ENCODE data around the gene KCNF1. TPM values are rescaled to one million over a fixed set of nuclear protein-coding genes. Genes with fewer than 3 reads are reported as not detected.

The KCNF1 gene
- total and polyA plus RNA-seq, 10 of the 15 experiments (the other 5 are each of a cell fraction or from before 2014, with no cell fraction given) = not detected

GRCh38 chr2:10879159-10879558, 32.6 kb upstream of the KCNF1 start:
- DNase-seq (ENCODE audit: low read depth, low spot score) (no peak), FAIRE-seq (no peak), ATAC-seq (no peak)
- POLR2A ChIA-PET = no interaction called here
- no peak overlapping the region for H3K27ac ChIP-seq (ENCODE audit: control insufficient read depth, insufficient read depth)
- BruUV-seq (replicated peaks) = no TSS peak
- no peaks in the 10 kb centered on the region for H3K36me3 ChIP-seq (ENCODE audit: control insufficient read depth in 2 of 2, insufficient read depth in 2 of 2, low read length in 1 of 2)
- intact Hi-C loops (cut with micrococcal nuclease; ENCODE audit: unreplicated experiment) (no loop called here), in situ Hi-C loops (cut with MboI) (no loop called here)
- H3K9me3 ChIP-seq (replicated peaks; ENCODE audit: control insufficient read depth, insufficient read depth, low read length) = no peaks in the 10 kb centered on the region; the same call in 2 of the 3 replicates
- H3K27me3 ChIP-seq (replicated peaks in 1 of 2; ENCODE audit: control insufficient read depth in 2 of 2, insufficient read depth in 2 of 2, low read length in 1 of 2) = peaks cover 2 to 4% of the 10 kb centered on the region in 2 experiments; a peak in 3 of 4 replicates
- 41% methylated on average over 9 of the region's 9 CpGs for WGBS (ENCODE audit: insufficient coverage, insufficient replicate concordance, low lambda C conversion rate, missing lambda C conversion rate)
- no peak overlapping the region for H3K4me3 ChIP-seq
- H3K4me2 ChIP-seq (ENCODE audit: control insufficient read depth, insufficient read depth) = no peak overlapping the region
- H3K9ac ChIP-seq (ENCODE audit: control insufficient read depth, insufficient read depth, low read length) = no peak overlapping the region
- SMC1A ChIA-PET (ENCODE audit: uncharacterized antibody, unreplicated experiment) = no interaction called here
- no peaks in the 10 kb centered on the region for H3K79me2 ChIP-seq (ENCODE audit: control insufficient read depth, insufficient read depth, low read length)
- RAD21 ChIA-PET (ENCODE audit: unreplicated experiment) = interaction anchor here (0.6 to 1.1 kb wide), 2 partner anchors 15 to 1329 kb away, joined by 3 read pairs; no protein-coding TSS in a partner anchor
- H3K4me1 ChIP-seq (ENCODE audit: control insufficient read depth, insufficient read depth, low read length) = no peaks in the 10 kb centered on the region
- H4K20me1 ChIP-seq (ENCODE audit: control insufficient read depth, insufficient read depth) = no peaks in the 10 kb centered on the region
- H2AFZ ChIP-seq (ENCODE audit: control insufficient read depth, low read depth, low read length) = no peak overlapping the region
- CTCF ChIA-PET = no interaction called here
- TF ChIP-seq RBBP5 (conservative IDR thresholded peaks at IDR 0.05) (no peak), MEF2A (IDR thresholded peaks at IDR 0.05; ENCODE audit: insufficient read depth, low read depth, low read length) (no peak), NFXL1 (IDR thresholded peaks at IDR 0.05; ENCODE audit: borderline replicate concordance) (no peak), HCFC1 (IDR thresholded peaks at IDR 0.05; ENCODE audit: low read length) (no peak), POLR2AphosphoS2 (IDR thresholded peaks at IDR 0.05; ENCODE audit: low read depth, low read length) (no peak), PAX8 (IDR thresholded peaks at IDR 0.05) (no peak)
- TF ChIP-seq, protein P1, sequence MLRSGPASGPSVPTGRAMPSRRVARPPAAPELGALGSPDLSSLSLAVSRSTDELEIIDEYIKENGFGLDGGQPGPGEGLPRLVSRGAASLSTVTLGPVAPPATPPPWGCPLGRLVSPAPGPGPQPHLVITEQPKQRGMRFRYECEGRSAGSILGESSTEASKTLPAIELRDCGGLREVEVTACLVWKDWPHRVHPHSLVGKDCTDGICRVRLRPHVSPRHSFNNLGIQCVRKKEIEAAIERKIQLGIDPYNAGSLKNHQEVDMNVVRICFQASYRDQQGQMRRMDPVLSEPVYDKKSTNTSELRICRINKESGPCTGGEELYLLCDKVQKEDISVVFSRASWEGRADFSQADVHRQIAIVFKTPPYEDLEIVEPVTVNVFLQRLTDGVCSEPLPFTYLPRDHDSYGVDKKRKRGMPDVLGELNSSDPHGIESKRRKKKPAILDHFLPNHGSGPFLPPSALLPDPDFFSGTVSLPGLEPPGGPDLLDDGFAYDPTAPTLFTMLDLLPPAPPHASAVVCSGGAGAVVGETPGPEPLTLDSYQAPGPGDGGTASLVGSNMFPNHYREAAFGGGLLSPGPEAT (IDR thresholded peaks at IDR 0.05; ENCODE audit: low read depth) = no peak
